Stimulated activated CD8-positive, alpha-beta memory T cell treated with anti-CD3 and anti-CD28 coated beads, Interleukin-7, amount 100 ng/mL, for 4 hours (primary cell): ENCODE data around the gene ACTN1.
A peak's percentile ranks its signal among the peaks of the same experiment; 100 is the strongest.
"Not testable (repeated sequence)": the region's sequence is repeated elsewhere in the genome, so short reads cannot be mapped to it uniquely, and the experiment has no call there.

Experiments
- DNase-seq, 2 donors: peaks; one replicate each; pipeline ENCODE4 v3.0.0-alpha.2; 2020; ENCODE audit warnings: low read depth in 2 of 2

Gene ACTN1

GRCh38 chr14:68865542-68865941 lies 113.6 kb downstream of the ACTN1 start:
- DNase-seq: no peak

- DNase-seq: no peak
Measured at GRCh38 chr14:68864361-68864750, 114.7 kb downstream of the ACTN1 start.

GRCh38 chr14:68863610-68864360 lies 115.3 kb downstream of the ACTN1 start:
- no peak for DNase-seq

DNA sequence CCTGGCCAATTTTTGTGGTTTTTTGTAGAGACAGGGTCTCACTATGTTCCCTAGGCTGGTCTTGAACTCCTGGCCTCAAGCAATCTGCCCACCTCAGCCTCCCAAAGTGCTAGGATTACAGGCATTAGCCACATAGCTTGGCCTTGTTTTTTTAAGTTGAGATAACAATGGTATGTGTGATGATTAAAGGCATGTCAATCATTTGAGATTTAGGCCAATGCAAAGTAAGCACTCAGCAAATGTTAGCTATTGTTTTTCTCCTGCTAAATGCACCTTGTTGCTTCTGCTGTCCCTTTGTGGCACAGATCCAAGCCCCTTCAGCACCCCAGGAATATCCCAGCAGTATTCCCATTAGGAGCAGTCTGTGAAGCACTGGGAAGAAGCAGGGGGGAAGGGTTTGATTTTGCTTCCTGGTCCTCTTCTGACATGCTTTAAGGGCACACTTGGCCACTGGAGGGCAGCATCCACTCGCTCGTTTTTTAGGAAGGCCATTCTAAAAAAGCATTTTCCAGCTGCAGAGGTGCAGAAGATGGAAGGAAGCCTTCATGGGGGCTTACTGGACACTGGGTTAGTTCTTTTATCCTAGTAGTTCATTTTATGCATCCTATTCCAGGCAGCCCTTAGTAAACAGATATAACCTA lies 116.0 kb downstream of the ACTN1 start:
- DNase-seq: peak; percentile 31

- DNase-seq: no peak
Measured at GRCh38 chr14:68860771-68861170, 118.3 kb downstream of the ACTN1 start.

DNA sequence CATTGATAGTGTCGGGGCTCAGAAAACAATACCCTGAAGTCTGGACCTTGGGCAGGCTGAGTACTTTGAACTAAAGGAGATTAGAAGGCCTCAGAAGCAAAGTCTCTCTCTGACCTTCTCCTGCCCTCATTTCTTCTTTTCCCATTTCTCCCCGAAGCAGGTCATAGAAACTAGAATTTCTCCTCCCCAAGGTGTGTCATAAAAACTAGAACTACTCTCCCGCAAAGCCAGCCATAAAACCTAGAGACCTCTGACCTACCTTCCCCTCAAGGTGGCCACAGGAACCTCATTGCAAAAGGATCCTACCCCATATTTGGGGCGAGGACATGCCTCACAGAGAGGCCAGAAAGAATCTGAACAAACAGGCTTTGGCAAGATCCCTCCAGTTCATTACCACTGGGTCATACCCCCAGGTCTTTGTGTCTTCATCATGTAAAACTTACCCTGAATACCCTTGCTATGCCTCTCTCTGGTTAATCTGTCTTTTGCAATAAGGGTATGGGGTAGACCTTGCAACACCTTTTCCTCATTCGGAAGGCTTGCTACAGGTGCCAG lies 121.5 kb downstream of the ACTN1 start:
- no peak for DNase-seq

- no peak for DNase-seq
Measured at GRCh38 chr14:68856572-68856971, 122.5 kb downstream of the ACTN1 start.

GRCh38 chr14:68854421-68854820 lies 124.7 kb downstream of the ACTN1 start:
- no peak for DNase-seq

- DNase-seq: no peak
Measured at GRCh38 chr14:68853749-68854148, 125.4 kb downstream of the ACTN1 start.

- not testable (repeated sequence) for DNase-seq
Measured at GRCh38 chr14:68852493-68852892, 126.6 kb downstream of the ACTN1 start.

GRCh38 chr14:68851078-68851477 lies 128.0 kb downstream of the ACTN1 start:
- no peak for DNase-seq

DNA sequence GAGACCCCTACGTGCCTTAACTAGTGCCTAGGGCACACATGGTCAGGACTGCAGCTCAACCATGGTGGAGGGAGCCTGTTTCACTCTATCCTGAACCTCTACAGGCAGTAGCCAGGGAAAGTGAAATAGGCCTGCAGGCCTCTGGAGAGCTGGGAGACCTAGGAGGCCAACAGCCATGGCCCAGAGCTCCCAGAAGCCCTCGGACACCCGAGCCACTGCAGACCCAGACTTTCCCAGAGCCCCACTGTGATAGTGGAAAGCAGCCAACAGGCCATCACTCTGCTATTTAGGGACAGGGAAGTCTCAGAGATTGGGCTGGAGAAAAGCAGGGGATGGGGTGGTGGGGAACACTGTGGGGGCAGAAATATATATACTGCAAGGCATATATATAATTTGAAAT lies 129.7 kb downstream of the ACTN1 start:
- DNase-seq: no peak

GRCh38 chr14:68848253-68848652 lies 130.8 kb downstream of the ACTN1 start:
- no peak for DNase-seq

GRCh38 chr14:68847640-68848039 lies 131.5 kb downstream of the ACTN1 start:
- not testable (repeated sequence) for DNase-seq

DNA sequence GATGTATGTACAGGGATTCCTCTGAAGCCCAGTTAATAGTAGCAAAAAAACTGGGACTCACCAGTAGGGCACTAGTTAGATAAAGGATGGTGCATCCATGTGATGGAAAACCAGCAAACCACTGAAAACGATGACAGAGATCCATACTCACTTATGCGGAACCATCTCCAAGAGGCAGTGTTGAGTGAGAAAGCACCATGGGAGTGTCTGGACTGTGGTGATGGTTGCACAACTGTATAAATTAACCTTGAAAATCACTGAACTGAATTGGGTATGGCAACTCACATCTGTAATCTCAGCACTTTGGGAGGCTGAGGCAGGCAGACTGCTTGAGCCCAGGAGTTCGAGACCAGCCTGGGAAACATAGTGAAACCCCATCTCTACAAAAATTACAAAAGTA lies 132.6 kb downstream of the ACTN1 start:
- DNase-seq: no peak

DNA sequence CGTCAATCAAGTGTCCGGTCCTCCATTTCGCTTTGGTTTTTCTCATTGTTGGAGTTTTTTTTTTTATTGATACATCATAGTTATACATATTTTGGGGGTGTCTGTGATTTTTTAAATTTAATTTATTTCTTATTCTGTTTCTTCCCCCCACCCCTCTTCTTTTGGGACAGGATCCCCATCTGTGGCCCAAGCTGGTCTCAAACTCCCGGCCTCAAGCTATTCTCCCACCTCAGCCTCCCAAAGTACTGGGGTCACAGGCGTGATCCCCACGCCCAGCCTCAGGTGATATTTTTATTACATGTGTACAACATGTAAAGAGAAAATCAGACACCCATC lies 134.9 kb downstream of the ACTN1 start:
- DNase-seq: no peak

DNA sequence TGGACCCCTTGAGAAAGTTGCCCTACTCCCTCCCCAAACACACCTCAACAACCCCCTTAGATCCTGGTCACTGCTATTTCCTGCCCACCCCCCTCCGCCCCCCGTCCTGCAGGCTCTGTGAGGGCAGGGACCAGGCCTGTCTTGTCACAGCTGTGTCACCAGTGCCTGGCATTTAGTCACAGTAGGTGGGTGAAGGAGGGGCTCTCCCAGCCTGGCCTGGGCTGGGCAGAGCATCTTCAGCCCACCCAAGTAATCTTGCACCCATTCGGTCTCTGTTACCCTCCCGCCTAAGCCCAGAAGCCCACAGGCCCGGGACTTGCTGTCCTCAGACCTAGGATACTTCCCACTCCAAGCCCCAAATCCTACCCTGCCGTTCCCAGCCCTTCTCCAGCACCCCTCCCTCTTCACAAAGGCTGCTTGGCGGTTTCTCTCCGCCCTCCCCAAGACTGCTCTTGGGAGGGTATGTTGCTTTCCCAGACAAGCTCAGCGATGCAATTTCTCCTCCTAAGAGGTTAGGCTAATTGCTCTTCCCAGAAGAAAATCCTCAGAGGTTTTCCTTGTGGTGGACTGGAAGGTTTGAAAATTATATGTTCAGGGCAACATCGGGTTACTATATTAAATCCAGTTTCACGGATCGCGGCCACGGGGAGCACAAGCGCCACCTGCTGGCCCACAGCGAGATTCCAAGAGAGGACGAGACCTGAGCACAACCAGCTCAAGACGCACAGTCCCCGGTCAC lies 135.5 kb downstream of the ACTN1 start:
- DNase-seq: peak; percentile 54 to 55

DNA sequence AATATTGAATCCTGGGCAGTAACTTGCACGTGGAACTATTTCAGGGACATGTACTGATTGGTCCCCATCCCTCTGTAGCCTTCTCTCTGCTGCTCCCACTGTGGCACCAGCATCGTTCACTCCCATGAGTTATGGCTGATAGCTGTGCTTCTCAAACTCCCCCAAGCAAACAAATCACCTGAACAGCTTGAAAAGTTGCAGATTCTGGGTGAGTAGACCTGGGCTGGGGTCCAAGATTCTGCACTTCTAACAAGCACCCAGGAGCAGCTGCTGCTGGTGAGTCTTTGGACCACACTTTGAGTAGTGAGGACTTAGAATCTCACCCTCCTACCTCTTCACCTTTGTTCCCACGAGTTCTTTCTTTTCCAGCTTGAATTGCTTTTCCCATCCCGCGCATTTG lies 136.8 kb downstream of the ACTN1 start:
- no peak for DNase-seq

- no peak for DNase-seq
Measured at GRCh38 chr14:68841016-68841809, 137.9 kb downstream of the ACTN1 start.

DNA sequence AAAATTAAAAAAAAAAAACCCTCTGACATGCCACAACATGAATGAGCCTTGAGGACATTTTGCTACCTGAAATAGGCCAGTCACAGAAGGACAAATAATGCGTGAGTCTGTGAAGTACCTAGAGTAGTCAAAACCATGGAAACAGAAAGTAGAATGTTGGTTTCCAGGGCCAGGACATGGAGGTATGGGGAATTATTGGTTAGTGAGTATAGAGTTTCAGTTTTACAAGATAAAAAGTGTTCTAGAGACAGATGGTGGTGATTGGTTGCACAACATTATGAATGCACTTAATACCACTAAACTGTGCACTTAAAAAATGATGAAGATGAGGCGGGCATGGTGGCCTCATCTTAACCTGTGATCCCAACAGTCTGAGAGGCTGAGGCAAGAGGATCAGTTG lies 138.6 kb downstream of the ACTN1 start:
- no peak for DNase-seq

GRCh38 chr14:68836082-68836481 lies 143.0 kb downstream of the ACTN1 start:
- DNase-seq: no peak

- DNase-seq: no peak
Measured at GRCh38 chr14:68834816-68835215, 144.3 kb downstream of the ACTN1 start.
